AG04449 (cell line): Measurements from ENCODE around the gene ERC2.

Source experiments
- CTCF ChIA-PET: fragments of 350-600 bp; formaldehyde crosslinking; extraction: SDS; loops from one replicate; lab custom pipeline; 2021; ENCODE audit warnings: antibody characterized with exemption; lab: Yijun Ruan, JAX
- POLR2A ChIA-PET: fragments of 400-600, 350-600 bp; formaldehyde crosslinking; extraction: SDS; loops from one replicate; lab custom pipeline; 2020; ENCODE audit warnings: antibody characterized with exemption, inconsistent platforms; lab: Yijun Ruan, JAX
- DNase-seq: peaks from one replicate; pipeline ENCODE4 v3.0.0-alpha.2; 2010; ENCODE audit warnings: low read depth, low spot score
- H3K4me3 ChIP-seq: 2 replicates; pipeline ENCODE4 v1.5.1; 2011; ENCODE audit warnings: low read depth, mild to moderate bottlenecking, control low read depth, low read length
- TF ChIP-seq, protein P1 (sequence below): IDR thresholded peaks from one replicate; pipeline ENCODE4 v1.5.1; 2011; ENCODE audit warnings: mild to moderate bottlenecking, moderate library complexity, low read length, control low read depth, inconsistent platforms; ENCODE audit not compliant: insufficient read depth; ENCODE audit errors: missing control alignments

The ERC2 gene

DNA sequence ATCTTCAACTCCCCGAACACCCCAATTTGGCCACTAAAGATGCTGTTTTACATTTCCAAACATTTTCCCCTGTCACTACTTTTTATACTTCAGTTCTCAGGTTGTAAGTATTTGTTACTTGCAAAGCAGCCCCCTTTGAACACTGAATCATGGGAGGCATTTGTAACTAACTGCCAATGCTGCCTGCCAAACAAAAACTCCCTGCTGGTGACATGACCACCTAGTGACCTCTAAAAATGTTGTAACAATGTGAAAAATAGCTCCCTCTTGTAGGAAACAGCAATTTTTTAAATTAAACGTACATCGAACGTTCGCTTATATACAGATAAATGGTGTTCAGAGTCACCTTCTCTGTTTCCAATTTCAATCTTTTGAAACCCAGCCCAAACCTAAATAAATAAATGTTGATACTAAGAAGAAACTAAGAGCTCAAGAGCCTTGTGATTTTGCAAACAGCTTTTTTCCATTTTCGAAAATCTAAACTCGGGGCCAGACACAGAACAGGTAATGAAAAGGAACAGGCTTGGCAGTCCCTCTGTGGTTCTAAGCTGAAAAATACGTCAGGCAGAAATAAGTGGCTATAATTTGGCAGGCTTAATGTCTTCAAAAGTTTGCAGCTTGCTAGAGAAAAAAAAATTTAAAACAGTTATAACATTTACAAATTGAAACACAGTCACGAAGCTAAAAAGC, 712.6 kb downstream of the ERC2 start:
- ChIA-PET POLR2A (no interaction called here), CTCF (interaction anchor here (0.7 kb wide), 1 partner anchor 895 kb away, joined by 3 read pairs; no protein-coding TSS in a partner anchor)
- no peak for DNase-seq
- H3K4me3 ChIP-seq: no peak overlapping the region
- TF ChIP-seq, protein P1, sequence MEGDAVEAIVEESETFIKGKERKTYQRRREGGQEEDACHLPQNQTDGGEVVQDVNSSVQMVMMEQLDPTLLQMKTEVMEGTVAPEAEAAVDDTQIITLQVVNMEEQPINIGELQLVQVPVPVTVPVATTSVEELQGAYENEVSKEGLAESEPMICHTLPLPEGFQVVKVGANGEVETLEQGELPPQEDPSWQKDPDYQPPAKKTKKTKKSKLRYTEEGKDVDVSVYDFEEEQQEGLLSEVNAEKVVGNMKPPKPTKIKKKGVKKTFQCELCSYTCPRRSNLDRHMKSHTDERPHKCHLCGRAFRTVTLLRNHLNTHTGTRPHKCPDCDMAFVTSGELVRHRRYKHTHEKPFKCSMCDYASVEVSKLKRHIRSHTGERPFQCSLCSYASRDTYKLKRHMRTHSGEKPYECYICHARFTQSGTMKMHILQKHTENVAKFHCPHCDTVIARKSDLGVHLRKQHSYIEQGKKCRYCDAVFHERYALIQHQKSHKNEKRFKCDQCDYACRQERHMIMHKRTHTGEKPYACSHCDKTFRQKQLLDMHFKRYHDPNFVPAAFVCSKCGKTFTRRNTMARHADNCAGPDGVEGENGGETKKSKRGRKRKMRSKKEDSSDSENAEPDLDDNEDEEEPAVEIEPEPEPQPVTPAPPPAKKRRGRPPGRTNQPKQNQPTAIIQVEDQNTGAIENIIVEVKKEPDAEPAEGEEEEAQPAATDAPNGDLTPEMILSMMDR: no peak

DNA sequence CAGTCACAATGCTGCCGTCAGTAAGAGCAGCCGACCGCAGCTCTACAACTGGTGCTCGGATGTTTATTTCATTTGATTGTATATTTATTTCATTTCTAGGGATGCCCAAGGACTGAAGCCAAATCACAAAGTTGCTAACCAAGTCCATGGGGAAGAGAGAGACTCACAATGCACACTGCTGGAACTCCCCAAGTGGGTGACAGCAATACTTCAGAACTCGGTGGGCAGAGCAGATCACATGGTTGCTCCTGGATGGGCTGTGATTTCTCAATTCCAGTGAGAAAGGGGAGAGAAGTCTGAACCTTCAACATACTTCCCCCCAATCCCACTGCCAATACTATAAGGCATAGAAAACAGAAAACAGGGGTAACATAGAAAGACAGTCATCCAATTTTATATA, 715.4 kb downstream of the ERC2 start:
- no peak overlapping the region for H3K4me3 ChIP-seq
- CTCF ChIA-PET: interaction anchor here (2.6 kb wide), 1 partner anchor 11 kb away, joined by 9 read pairs; no protein-coding TSS in a partner anchor
- TF ChIP-seq, protein P1: no peak
- POLR2A ChIA-PET: no interaction called here
- no peak for DNase-seq

DNA sequence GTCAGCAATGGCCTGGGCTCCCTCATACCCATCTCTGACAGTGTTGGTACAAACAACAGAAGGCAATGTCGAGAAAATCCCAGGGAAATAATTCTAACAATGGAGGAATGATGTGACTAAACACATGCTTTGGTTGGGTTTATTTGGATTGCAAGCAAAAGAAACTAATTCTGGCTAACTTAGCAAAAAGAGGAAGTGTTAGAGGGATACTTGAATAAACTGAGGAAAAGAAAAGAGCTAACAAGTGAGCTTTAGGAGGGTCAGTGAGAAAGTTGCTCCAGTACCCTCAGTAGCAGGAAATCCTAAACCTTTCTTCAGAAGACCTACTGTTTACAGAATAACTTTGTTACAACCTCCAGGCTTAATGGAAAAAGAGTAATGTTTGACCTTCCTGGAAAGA, 716.5 kb downstream of the ERC2 start:
- TF ChIP-seq, protein P1: no peak
- no peak for DNase-seq
- H3K4me3 ChIP-seq: no peak overlapping the region
- CTCF ChIA-PET: interaction anchor here (1.1 to 2.6 kb wide), 2 partner anchors 9 to 500 kb away, joined by 3 to 9 read pairs; no protein-coding TSS in a partner anchor
- POLR2A ChIA-PET: no interaction called here

DNA sequence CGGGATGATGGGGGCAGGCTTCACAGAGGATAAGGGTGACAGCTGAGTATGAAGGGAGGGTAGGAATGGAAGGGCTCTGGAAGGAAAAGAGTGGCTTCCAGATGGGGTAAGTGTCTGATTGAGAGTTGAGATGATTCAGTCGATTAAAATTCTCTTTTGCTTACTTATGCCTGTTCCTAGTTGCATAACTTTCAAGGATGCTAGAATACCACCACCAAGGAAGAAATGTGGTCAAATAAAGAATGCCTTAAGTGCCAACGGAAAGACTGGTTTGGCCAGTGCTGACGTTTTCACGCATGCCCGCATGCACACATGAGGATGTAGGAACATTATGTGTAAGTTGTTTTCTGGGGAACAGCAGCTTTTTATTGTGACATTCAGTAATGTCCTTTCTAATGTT, 717.7 kb downstream of the ERC2 start:
- TF ChIP-seq, protein P1: no peak
- peak; percentile 93 for DNase-seq
- no peak overlapping the region for H3K4me3 ChIP-seq
- POLR2A ChIA-PET: no interaction called here
- CTCF ChIA-PET: interaction anchor here (1.4 to 2.6 kb wide), 2 partner anchors 8 to 505 kb away, joined by 3 to 9 read pairs; no protein-coding TSS in a partner anchor

DNA sequence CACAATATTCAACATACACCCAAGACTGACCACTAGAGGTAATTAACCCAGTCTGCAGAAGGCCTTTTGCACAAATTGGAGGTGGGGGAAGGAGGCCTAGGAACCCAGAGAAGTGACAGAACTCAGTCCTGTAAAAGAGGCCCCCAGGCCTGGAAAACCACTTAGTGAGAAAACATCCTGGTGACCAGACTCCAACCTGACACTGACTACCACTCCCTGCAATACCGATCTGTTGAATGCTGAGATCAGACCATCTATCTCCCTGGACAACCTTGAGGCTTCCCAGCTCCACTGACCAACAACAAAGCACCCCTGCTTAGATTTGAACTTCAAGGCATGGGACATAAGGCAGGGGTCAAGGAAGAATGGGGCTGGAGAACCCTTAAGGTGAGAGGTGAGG, 719.2 kb downstream of the ERC2 start:
- ChIA-PET CTCF (interaction anchor here (0.7 to 5.2 kb wide), 8 partner anchors 11 to 910 kb away, joined by 3 to 59 read pairs (median 4); no protein-coding TSS in a partner anchor), POLR2A (no interaction called here)
- TF ChIP-seq, protein P1: no peak
- no peak for DNase-seq
- no peak overlapping the region for H3K4me3 ChIP-seq

DNA sequence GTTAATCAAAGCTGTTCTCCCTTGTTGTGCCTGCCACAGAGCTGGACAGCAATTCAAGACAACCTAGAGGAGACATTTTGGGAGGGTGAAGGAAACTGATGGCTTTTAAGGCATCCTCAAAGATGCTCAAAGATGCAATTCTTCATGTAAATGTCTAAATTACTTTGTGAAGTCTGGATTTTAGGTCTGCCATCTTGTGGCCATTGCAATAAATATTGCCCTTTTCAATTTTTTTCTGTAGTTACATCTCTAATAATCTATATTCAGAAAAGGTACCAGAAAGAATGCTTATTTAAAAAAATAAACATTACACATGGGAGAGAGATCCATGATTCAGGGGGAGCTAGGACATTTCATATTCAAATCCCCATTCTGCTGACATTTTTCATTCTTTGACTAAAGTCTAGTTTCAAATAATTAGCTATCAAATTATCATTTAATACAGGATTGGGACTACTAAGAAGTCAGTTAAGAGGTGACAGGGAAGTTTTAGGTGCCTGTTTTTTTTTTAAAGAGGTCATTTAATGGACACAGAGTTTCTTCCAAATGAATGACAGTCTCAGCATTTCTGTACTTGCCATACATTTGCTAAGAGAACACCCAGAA, 721.4 kb downstream of the ERC2 start:
- CTCF ChIA-PET: interaction anchor here (0.7 to 5.2 kb wide), 32 partner anchors 9 to 1308 kb away, joined by 3 to 59 read pairs (median 3); no protein-coding TSS in a partner anchor
- H3K4me3 ChIP-seq: no peak overlapping the region
- TF ChIP-seq, protein P1: peak; percentile 12
- POLR2A ChIA-PET: no interaction called here
- no peak for DNase-seq
